GM19193 (cell line): Measurements from ENCODE around the gene SLC45A2.

Experiments
- POLR2A ChIP-seq: IDR thresholded peaks from 4 replicates; pipeline ENCODE4 v1.6.1; 2011; ENCODE audit not compliant: insufficient read depth, insufficient read length; ENCODE audit errors: extremely low read depth

The SLC45A2 gene

DNA sequence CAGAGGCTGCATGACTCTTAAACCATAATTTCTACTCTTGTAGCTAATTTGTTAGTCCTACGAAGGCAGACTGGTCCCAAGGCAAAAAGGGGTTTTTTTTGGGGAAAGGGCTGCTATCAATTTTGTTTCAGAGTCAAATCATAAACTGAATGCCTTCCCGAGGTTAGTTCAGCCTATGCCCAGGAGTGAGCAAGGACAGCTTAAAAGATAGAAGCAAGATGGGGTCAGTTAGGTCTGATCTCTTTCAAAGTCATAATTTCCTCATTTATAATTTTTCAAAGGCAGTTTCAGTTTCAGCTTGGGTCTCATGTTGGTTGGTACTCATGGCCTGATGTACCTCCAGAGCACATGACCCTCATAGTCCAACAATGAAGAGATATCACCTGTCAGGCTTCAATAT lies 56.2 kb downstream of the SLC45A2 start:
- no peak for TF ChIP-seq POLR2A

DNA sequence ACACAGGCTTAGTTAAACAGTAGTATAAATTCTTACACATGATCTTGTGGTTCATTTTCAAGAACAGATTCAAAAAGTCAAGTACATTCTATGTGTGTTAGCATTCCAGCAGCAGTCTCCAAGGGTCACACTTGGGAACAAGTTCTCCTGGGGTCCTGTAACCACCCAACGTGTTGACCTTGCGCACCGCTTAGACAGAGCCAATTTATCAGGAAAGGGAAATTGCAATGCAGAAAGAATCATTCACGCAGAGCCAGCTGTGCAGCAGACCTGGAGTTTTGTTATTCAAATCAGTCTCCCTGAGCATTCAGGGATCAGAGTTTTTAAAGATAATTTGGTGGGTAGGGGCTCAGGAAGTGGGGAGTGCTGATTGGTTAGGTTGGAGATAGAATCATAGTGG lies 56.8 kb downstream of the SLC45A2 start:
- TF ChIP-seq POLR2A, result no peak

DNA sequence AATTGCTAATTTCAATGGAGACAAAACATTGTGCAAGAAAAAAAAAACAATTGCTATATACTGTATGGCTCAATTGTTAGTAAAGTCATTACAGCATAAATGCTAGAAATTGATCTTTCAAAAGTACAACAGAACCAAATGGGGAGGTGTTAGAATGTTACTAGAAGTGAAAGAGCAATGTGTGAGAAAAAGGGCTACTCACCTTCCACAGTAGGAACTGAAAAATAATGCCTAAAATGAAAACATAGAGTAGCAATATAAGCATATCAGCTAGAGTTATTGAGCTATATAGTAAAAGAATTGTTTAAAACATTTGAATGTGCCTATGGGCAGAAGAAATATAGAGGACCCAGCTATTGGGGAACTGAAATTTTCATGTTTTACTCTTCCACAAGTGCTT lies 59.2 kb downstream of the SLC45A2 start:
- TF ChIP-seq POLR2A, result no peak

DNA sequence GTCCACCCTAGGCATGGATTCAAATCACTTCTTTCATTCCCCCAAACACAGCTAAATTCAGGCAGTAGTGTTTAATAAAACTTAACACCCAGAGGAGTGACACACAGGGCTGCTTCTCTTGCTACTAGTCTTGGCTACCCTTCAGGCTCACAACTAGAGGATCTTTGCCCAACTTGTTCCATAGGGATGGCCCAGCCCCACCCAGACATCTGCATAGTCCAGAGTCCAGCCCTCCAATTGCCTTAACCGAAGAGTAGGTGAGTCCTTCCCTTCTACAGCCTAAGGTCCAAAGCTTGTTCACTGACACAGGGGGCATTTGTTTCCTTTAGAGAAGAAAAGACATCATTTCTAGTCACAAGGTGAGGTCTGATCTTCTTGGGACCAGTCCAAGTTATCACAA lies 63.5 kb downstream of the SLC45A2 start:
- no peak for TF ChIP-seq POLR2A

DNA sequence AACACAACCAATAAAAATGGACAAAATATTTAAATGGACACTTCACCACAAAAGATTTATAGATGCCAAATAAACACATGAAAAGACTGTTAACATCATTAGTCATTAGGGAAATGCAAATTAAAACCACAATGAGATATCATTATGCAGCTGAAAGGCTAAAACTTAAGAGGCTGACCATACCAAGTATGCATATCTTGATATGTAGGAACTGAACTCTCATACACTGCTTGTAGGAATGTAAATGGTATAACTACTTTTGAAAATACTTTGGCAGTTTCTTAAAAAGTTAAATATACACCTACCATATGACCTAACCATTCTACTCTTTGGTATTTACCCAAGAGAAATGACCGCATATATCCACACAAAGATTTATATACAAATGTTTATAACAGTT lies 79.1 kb downstream of the SLC45A2 start:
- no peak for TF ChIP-seq POLR2A

DNA sequence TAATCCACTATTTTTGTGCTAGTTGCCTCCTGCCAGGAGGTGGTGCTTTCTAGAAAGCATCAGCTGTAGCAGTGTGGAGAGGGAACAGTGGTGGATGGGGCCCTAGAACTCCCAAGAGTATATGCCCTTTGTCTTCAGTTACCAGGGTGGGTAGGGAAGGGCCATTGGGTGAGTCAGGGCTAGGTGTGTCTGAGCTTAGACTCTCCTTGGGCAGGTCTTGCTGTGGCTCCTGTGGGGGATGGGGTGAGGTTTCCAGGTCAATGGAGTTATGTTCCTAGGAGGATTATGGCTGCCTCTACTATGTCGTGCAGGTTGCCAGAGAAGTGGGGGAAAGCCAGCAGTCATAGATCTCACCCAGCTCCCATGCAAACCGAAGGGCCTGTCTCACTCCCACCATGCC lies 81.4 kb downstream of the SLC45A2 start:
- TF ChIP-seq POLR2A, result no peak

DNA sequence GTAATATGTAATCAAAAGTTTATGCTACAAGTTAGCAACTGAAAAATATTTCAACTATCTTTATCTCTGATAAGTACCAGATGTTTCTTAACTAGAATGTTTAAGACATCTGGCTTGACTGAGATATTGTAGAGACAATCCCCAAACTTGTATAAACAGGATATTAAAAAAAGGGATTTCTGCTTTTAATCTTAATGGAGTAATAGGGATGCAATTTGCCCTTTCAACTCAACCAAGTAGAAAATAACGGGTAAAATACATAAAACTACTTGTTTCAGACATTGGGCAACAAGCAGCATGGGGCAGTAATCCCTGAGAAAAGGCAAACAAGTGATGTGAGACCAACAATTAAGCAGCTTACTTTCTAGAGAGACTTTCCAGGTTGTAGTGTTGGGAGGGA lies 83.3 kb downstream of the SLC45A2 start:
- TF ChIP-seq POLR2A, result no peak
